HL-60 (cell line): ENCODE measurements around the gene ANKRD11.

Experiments used
- GABPA ChIP-seq: IDR thresholded peaks from 2 replicates; pipeline ENCODE4 v1.6.1; 2012; ENCODE audit warnings: low read depth
- POLR2AphosphoS5 ChIP-seq: IDR thresholded peaks from 2 replicates; pipeline ENCODE4 v1.6.1; 2012; ENCODE audit warnings: low read depth
- TF ChIP-seq, protein P1 (sequence below): IDR thresholded peaks from one replicate; pipeline ENCODE4 v1.5.1; 2011; ENCODE audit warnings: low read length, control low read depth, inconsistent platforms; ENCODE audit not compliant: insufficient read depth

DNA sequence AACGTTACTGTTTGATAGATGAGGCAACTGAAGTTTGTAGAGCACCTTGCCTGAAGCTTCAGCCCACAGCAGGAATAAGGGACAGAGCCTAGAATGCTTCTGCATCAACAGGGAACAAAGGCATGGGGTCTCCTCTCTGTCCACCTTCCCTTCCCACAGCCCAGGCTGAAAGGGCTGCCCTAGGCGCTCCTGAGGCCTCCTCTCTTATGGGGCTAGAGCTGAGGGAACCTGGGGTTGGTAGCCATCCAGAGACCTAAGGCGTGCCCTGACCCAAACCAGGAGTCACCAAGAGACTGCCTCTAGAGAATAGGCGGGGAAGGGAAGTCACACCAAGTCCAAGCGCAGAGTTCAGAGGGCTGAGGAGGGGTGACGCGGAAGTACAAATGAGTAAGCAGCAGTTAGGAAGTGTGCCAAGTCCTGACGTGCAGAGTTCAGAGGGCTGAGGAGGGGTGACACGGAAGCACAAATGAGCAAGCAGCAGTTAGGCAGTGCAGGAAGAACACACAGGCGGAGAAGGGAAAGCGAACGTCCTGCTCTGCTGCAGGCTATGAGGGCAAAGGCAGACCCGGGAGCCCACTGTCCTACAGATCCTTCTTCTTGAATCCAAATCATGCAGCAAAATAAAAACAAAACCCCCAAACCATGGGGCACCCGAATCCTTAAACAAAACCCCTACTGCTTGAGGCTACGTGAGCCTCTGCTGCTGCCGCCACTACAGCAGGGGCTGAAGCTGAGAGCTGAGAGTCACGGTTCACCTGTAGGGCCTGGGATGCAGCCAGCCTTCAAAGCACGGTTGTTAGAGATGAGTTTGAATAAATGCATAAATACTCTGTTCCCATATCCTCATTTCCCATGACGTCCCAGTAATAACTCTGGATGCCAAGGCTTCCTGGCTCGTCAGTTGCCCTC lies 15.1 kb upstream of the ANKRD11 start:
- TF ChIP-seq, protein P1, sequence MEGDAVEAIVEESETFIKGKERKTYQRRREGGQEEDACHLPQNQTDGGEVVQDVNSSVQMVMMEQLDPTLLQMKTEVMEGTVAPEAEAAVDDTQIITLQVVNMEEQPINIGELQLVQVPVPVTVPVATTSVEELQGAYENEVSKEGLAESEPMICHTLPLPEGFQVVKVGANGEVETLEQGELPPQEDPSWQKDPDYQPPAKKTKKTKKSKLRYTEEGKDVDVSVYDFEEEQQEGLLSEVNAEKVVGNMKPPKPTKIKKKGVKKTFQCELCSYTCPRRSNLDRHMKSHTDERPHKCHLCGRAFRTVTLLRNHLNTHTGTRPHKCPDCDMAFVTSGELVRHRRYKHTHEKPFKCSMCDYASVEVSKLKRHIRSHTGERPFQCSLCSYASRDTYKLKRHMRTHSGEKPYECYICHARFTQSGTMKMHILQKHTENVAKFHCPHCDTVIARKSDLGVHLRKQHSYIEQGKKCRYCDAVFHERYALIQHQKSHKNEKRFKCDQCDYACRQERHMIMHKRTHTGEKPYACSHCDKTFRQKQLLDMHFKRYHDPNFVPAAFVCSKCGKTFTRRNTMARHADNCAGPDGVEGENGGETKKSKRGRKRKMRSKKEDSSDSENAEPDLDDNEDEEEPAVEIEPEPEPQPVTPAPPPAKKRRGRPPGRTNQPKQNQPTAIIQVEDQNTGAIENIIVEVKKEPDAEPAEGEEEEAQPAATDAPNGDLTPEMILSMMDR: no peak
- TF ChIP-seq GABPA (no peak; the same call in 1 of the 2 replicates), POLR2AphosphoS5 (peak; percentile 71)
